GM21717 (cell line): ENCODE results near the gene VNN1.
A peak's percentile ranks its signal among the peaks of the same experiment; 100 is the strongest.
"Not testable (repeated sequence)": the region's sequence is repeated elsewhere in the genome, so short reads cannot be mapped to it uniquely, and the experiment has no call there.

Experiments used
- ATAC-seq: cut with Tn5 transposase; IDR thresholded peaks from one replicate; pipeline ENCODE4 v1.9.1; 2021; ENCODE audit warnings: mild to moderate bottlenecking, moderate library complexity; ENCODE audit not compliant: unreplicated experiment

Gene VNN1

DNA sequence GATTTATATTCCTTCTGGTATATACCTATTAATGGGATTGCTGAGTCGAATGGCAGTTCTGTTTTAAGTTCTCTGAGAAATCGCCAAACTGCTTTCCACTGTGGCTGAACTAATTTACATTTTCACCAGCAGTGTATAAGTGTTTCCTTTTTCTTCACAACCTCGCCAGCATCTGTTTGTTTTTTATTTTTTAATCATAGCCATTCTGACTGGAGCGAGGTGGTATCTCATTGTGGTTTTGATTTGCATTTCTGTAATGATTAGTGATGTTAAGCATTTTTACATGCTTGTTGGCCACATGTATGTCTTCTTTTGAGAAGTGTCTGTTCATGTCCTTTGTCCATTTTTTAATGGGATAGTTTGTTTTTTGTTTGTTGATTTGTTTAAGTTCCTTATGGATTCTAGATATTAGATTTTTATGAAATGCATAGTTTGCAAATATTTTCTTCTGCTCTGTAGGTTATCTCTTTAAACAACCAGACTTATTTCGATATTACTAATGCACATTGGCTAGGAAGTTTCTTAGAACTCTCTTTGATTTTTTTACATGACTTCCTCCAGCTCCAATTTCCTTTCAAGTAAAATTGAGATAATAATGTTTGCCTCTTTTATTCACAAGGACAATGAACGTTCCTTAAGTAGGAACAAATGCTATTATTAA is 12.2 kb upstream of the VNN1 start:
- ATAC-seq: peak; percentile 63

DNA sequence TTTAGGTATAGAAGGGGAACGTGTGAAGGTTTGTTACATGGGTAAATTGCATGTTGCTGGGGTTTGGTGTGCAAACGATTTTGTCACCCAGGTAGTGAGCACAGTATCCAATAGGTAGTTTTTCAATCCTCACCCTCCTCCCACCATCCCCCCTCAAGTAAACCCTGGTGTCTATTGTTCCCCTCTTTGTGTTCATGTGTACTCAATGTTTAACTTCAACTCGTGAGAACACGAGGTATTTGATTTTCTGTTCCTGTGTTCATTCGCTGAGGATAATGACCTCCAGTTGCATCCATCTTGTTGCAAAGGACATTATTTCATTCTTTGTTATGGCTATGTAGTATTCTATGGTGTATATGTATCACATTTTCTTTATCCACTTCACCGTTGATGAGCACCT is 11.6 kb upstream of the VNN1 start:
- ATAC-seq: no peak

DNA sequence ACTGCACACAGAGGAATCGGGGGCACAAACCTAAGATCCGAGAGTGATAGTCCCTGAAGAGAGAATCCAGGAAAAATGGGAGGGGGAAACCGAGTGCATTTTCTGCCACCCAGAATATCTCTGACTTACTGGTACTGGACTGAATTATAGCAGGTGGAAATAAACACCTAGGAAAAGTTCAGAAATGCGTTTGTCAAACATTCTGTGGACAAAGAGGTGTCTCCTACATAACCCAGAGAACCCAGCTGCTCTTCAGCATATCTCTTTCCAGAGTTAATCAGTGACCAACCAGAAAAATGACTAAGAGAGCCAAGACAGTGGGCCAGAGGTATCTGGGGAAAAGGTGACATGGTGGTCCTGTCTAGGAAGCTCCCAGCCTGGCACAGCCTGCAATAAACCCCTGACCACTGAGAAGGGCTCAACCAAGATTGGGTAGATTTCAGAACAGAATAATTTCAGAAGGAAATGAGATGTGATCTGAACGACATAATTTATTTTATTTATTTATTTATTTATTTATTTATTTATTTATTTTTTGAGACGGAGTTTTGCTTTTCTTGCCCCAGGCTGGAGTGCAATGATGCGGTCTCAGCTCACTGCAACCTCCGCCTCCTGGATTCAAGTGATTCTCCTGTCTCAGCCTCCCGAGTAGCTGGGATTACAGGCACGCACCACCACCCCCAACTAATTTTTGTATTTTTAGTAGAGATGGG is 6.0 kb upstream of the VNN1 start:
- ATAC-seq: no peak

GRCh38 chr6:132715881-132716637 is 2.2 kb upstream of the VNN1 start:
- ATAC-seq: no peak

DNA sequence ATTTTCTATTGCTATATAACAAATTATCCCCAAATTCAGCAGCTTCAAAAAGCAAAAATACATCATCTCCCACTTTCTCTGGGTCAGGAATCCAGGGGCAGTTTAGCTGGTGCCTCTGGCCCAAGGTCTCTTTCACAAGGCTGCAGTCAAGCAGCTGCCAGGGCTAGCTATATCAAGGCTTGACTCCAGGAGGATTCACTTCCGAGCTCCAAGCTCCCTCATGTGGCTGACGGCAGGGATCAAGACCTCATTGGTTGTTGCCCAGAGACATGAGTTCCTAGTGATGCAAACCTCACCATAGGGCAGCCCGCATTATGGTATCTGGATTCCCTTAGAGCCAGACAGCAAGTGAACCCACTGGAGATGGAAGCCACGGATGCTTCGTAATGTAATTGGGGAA is 1.3 kb upstream of the VNN1 start:
- ATAC-seq: no peak

- no peak for ATAC-seq
These were observed 305 bp upstream of the VNN1 start for GRCh38 chr6:132714160-132714559.

- ATAC-seq: no peak
These were observed 1.5 kb downstream of the VNN1 start for GRCh38 chr6:132712366-132712765.

GRCh38 chr6:132708771-132709170 is 5.1 kb downstream of the VNN1 start:
- no peak for ATAC-seq

DNA sequence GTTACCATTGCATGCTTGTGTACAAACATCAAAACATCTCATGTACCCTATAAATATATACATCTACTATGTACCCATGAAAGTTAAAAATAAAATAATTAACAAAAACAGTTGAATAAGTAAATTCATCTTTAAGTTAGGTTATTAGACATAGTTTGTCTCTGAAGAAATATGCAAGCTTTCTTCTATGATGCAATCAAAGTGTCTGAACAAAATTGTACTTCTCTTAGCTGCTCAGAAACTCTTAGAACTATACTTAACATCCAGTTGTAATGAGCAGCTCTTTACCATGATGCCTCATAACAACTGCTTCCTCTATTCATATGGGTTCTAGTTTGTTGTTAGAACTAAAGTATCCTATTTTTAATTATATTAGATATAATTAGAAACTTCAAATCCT is 5.9 kb downstream of the VNN1 start:
- no peak for ATAC-seq

DNA sequence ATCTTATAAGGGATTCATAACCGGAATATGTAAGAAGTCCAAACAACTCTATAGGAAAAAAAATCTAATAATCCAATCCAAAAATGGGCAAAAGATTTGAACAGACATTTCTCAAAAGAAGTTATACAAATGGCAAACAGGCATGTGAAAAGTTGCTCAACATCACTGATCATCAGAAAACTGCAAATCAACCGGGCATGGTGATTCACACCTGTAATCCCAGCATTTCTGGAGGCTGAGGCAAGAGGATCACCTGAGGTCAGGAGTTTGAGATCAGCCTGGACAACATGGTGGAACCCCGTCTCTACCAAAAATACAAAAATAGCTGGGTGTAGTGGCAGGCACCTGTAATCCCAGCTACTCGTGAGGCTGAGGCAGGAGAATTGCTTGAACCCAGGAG is 7.1 kb downstream of the VNN1 start:
- ATAC-seq: not testable (repeated sequence)

GRCh38 chr6:132703936-132704335 is 9.9 kb downstream of the VNN1 start:
- ATAC-seq: no peak

- peak; percentile 84 for ATAC-seq
These were observed 15.2 kb downstream of the VNN1 start for GRCh38 chr6:132698608-132699007.

DNA sequence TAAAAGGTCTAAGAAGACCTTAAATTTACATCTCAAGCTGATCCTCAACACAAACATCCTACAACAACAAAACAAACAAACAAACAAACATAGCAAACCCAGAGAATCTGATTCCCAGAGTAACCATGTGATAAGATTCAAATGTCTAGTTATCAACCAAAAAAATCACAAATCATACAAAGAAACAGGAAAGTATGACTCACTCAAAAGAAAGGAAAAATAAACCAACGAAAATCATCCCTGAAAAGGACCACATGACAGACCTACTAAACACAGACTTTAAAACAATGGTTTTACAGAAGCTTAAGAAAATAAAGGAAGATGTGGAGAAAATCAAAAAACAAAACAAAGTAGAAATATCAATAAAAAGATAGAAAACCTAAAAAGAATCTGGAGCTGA is 18.1 kb downstream of the VNN1 start:
- ATAC-seq: no peak

DNA sequence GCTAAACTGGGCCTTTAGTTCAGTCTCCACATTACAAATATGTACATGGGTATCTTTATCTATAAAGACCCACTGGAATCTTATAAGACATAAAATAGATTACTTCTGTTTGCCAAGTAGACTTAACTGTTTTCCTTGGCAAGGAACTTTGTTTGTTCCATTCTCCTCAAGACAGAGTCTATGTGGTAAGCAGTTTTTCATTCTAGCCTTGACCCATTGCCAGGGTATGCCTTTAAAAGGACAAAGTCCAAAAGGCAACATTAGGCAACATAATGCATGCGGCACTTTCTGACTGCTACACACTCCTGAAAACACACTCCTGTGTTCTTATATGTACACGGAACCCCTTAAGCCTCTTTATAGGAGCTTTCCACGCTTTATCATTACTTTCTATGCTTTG is 20.4 kb downstream of the VNN1 start:
- no peak for ATAC-seq

GRCh38 chr6:132690678-132691077 is 23.2 kb downstream of the VNN1 start:
- ATAC-seq: no peak

DNA sequence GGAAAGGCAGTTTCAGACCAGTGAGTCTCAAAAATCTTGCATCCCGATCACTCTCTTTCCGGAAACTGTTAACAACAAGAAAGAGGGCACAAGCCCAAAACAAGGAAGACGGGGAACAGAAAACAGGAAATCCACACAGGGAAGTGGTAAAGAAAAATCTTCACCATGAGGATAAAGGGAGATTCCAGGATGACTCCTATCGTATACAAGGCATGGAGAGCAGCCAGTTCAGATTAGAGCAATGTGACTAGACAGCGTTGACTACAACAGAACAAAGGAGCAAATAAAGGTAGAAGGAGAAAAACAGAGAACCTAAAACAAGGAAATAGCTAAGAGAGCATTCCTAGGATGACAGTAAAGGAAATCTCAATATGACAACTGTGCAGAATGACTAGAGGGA is 26.5 kb downstream of the VNN1 start:
- no peak for ATAC-seq

- no peak for ATAC-seq
These were observed 27.3 kb downstream of the VNN1 start for GRCh38 chr6:132686531-132686930.

GRCh38 chr6:132685009-132685408 is 28.8 kb downstream of the VNN1 start:
- ATAC-seq: no peak

GRCh38 chr6:132684272-132684671 is 29.6 kb downstream of the VNN1 start:
- ATAC-seq: no peak

DNA sequence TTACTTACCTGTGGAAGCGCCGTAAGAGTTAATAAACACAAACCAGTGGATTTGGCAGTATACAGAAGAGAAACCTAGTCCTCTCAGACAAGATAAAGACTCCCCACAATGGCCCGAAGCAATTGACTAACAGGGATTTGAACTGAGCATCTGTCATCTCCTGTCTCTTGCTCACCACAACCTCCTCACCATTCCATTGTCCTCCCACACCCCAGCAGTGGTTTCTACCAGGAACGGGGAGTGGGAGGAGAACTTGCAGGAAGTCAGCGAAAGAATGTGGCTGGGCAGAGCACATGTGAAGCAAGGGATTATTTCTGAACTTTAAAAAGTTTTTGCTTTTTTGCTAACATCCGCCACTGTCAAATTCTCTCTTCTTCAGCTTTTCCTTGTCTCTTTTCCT is 30.3 kb downstream of the VNN1 start:
- no peak for ATAC-seq

DNA sequence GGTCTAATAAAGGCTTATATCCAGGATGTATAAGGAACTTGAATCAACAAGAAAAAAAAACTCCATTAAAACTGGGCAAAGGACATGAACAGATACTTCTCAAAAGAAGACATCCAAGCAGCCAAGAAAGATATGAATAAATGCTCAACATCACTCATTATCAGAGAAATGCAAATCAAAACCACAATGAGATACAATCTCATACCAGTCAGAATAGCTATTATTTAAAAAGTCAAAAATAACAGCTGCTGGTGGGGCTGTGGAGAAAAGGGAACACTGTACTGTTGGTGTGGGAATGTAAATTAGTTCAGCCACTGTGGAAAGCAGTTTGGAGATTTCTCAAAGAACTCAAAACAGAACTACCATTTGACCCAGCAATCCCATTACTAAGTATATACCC is 34.8 kb downstream of the VNN1 start:
- ATAC-seq: not testable (repeated sequence)

- ATAC-seq: no peak
These were observed 38.1 kb downstream of the VNN1 start for GRCh38 chr6:132675749-132676148.
